ENCODE results near the gene FHOD3.

GRCh38 chr18:36457683-36458082, 160.2 kb downstream of the FHOD3 start:
- no peak for TF ChIP-seq CTCF (IDR thresholded peaks at IDR 0.05)
- no peak for TF ChIP-seq POLR2AphosphoS5 (IDR thresholded peaks at IDR 0.05; ENCODE audit: insufficient read depth in 1 of 2, low read depth in 1 of 2)
